GM23338 (cell line): ENCODE measurements around the gene PDE4B. TPM values are rescaled to one million over a fixed set of nuclear protein-coding genes. Genes with fewer than 3 reads are reported as not detected.

Experiments
- CREB1 ChIP-seq: fragments of 250-450 bp; sonication (Bioruptor Pico); IDR thresholded peaks from 2 replicates; pipeline ENCODE4 v1.5.0; 2020; ENCODE audit warnings: low read depth, mild to moderate bottlenecking, moderate library complexity
- JUNB ChIP-seq: IDR thresholded peaks from one replicate; pipeline ENCODE4 v1.6.1; 2016; ENCODE audit warnings: antibody characterized with exemption; ENCODE audit not compliant: unreplicated experiment
- NANOG ChIP-seq: IDR thresholded peaks from 2 replicates; pipeline ENCODE4 v1.6.1; 2016; ENCODE audit warnings: antibody characterized with exemption, borderline replicate concordance
- STAT1 ChIP-seq: IDR thresholded peaks from one replicate; pipeline ENCODE4 v1.6.1; 2016; ENCODE audit warnings: antibody characterized with exemption; ENCODE audit not compliant: unreplicated experiment
- ZNF114 ChIP-seq: fragments of 250-450 bp; sonication (Bioruptor Pico); IDR thresholded peaks from 2 replicates; pipeline ENCODE4 v1.5.0; 2020; ENCODE audit warnings: mild to moderate bottlenecking, moderate library complexity
- polyA plus RNA-seq: library from polyadenylated mRNA; unstranded; fragments of >200 nt; fragmentation: Nextera tagmentation; extraction: Ambion mirVana; gene quantifications from 2 replicates; pipeline ENCODE4 v1.2.1, GENCODE V29; 2016
- total RNA-seq: library from RNA; depleted of rRNA; stranded (reverse); fragments of >200 nt; shearing (Covaris generic); gene quantifications from 2 replicates; pipeline ENCODE4 v1.2.3, GENCODE V29; 2014
- TF ChIP-seq, protein P1 (sequence below): fragments of 250-450 bp; sonication (Bioruptor Pico); IDR thresholded peaks from 2 replicates; pipeline ENCODE4 v1.5.0; 2020; ENCODE audit warnings: mild to moderate bottlenecking, moderate library complexity
- TF ChIP-seq, protein P2 (sequence below): IDR thresholded peaks from 2 replicates; pipeline ENCODE4 v1.6.1; 2016; ENCODE audit warnings: antibody characterized with exemption
- TF ChIP-seq, protein P3 (sequence below), 2 experiments: fragments of 200-600 bp in 1 of 2; sonication (generic) in 1 of 2; conservative IDR thresholded peaks; 2 replicates each; pipeline versions ENCODE4 v1.5.1 to v1.6.1; 2016 to 2017; ENCODE audit warnings: antibody characterized with exemption in 2 of 2, low read depth in 2 of 2, mild to moderate bottlenecking in 2 of 2, moderate library complexity in 1 of 2

PDE4B gene
- total and polyA plus RNA-seq, 2 experiments from 2014 or later = 14.0 to 25.6 TPM

DNA sequence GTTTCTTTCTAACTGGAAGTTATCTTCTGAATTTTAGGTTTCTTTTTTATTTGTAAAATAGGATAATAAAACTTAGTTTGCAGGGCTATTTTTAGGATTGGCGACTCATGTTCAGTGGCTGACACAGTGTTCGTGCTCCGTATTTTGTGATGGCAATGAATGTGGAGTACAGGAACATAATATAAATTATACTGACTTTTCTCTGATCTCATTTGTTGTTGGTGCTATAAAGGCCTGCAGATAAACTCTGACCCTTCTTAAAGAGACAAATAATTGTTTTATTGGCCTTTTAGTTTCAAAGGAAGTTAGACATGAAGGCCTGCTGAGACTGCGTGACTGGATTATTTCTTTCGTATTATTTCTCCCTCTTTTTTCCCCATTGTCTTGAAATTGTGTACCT, 339.6 kb downstream of the PDE4B start (continued):
- TF ChIP-seq, protein P1, sequence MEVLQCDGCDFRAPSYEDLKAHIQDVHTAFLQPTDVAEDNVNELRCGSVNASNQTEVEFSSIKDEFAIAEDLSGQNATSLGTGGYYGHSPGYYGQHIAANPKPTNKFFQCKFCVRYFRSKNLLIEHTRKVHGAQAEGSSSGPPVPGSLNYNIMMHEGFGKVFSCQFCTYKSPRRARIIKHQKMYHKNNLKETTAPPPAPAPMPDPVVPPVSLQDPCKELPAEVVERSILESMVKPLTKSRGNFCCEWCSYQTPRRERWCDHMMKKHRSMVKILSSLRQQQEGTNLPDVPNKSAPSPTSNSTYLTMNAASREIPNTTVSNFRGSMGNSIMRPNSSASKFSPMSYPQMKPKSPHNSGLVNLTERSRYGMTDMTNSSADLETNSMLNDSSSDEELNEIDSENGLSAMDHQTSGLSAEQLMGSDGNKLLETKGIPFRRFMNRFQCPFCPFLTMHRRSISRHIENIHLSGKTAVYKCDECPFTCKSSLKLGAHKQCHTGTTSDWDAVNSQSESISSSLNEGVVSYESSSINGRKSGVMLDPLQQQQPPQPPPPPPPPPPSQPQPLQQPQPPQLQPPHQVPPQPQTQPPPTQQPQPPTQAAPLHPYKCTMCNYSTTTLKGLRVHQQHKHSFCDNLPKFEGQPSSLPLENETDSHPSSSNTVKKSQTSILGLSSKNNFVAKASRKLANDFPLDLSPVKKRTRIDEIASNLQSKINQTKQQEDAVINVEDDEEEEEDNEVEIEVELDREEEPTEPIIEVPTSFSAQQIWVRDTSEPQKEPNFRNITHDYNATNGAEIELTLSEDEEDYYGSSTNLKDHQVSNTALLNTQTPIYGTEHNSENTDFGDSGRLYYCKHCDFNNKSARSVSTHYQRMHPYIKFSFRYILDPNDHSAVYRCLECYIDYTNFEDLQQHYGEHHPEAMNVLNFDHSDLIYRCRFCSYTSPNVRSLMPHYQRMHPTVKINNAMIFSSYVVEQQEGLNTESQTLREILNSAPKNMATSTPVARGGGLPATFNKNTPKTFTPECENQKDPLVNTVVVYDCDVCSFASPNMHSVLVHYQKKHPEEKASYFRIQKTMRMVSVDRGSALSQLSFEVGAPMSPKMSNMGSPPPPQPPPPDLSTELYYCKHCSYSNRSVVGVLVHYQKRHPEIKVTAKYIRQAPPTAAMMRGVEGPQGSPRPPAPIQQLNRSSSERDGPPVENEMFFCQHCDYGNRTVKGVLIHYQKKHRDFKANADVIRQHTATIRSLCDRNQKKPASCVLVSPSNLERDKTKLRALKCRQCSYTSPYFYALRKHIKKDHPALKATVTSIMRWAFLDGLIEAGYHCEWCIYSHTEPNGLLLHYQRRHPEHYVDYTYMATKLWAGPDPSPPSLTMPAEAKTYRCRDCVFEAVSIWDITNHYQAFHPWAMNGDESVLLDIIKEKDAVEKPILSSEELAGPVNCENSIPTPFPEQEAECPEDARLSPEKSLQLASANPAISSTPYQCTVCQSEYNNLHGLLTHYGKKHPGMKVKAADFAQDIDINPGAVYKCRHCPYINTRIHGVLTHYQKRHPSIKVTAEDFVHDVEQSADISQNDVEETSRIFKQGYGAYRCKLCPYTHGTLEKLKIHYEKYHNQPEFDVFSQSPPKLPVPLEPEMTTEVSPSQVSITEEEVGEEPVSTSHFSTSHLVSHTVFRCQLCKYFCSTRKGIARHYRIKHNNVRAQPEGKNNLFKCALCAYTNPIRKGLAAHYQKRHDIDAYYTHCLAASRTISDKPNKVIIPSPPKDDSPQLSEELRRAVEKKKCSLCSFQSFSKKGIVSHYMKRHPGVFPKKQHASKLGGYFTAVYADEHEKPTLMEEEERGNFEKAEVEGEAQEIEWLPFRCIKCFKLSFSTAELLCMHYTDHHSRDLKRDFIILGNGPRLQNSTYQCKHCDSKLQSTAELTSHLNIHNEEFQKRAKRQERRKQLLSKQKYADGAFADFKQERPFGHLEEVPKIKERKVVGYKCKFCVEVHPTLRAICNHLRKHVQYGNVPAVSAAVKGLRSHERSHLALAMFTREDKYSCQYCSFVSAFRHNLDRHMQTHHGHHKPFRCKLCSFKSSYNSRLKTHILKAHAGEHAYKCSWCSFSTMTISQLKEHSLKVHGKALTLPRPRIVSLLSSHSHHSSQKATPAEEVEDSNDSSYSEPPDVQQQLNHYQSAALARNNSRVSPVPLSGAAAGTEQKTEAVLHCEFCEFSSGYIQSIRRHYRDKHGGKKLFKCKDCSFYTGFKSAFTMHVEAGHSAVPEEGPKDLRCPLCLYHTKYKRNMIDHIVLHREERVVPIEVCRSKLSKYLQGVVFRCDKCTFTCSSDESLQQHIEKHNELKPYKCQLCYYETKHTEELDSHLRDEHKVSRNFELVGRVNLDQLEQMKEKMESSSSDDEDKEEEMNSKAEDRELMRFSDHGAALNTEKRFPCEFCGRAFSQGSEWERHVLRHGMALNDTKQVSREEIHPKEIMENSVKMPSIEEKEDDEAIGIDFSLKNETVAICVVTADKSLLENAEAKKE (CRISPR knock-in tag) = no peak
- TF ChIP-seq JUNB (no peak), CREB1 (no peak), ZNF114 (CRISPR knock-in tag) (no peak), NANOG (no peak), STAT1 (no peak)
- TF ChIP-seq, protein P2, sequence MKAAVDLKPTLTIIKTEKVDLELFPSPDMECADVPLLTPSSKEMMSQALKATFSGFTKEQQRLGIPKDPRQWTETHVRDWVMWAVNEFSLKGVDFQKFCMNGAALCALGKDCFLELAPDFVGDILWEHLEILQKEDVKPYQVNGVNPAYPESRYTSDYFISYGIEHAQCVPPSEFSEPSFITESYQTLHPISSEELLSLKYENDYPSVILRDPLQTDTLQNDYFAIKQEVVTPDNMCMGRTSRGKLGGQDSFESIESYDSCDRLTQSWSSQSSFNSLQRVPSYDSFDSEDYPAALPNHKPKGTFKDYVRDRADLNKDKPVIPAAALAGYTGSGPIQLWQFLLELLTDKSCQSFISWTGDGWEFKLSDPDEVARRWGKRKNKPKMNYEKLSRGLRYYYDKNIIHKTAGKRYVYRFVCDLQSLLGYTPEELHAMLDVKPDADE = no peak
- TF ChIP-seq, protein P3, sequence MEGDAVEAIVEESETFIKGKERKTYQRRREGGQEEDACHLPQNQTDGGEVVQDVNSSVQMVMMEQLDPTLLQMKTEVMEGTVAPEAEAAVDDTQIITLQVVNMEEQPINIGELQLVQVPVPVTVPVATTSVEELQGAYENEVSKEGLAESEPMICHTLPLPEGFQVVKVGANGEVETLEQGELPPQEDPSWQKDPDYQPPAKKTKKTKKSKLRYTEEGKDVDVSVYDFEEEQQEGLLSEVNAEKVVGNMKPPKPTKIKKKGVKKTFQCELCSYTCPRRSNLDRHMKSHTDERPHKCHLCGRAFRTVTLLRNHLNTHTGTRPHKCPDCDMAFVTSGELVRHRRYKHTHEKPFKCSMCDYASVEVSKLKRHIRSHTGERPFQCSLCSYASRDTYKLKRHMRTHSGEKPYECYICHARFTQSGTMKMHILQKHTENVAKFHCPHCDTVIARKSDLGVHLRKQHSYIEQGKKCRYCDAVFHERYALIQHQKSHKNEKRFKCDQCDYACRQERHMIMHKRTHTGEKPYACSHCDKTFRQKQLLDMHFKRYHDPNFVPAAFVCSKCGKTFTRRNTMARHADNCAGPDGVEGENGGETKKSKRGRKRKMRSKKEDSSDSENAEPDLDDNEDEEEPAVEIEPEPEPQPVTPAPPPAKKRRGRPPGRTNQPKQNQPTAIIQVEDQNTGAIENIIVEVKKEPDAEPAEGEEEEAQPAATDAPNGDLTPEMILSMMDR (conservative IDR thresholded peaks at IDR 0.05; ENCODE audit: low read depth in 2 of 2) = no peak
